Esophagus squamous epithelium (tissue), 5 donors: ENCODE results near the gene PLXNA3. TPM values are rescaled to one million over a fixed set of nuclear protein-coding genes. Genes with fewer than 3 reads are reported as not detected.

ENCODE experiments used
- DNase-seq: peaks from one replicate; lab custom pipeline; 2025; lab: John Stamatoyannopoulos, UW
- H3K27ac ChIP-seq, 4 donors: fragments of 200-600 bp; sonication (generic); one replicate each; pipeline ENCODE4 v1.5.1; 2016 to 2019; ENCODE audit warnings: mild to moderate bottlenecking in 1 of 4
- H3K27me3 ChIP-seq, 4 donors: fragments of 200-600 bp; sonication (generic); 1 replicate in 3 of 4; 2 replicates in 1 of 4; pipeline versions ENCODE4 v1.5.1 to v1.6.0; 2017 to 2021; ENCODE audit warnings: antibody characterized with exemption in 1 of 4
- H3K36me3 ChIP-seq, 3 donors: fragments of 200-600 bp; sonication (generic); one replicate each; pipeline ENCODE4 v1.5.1; 2016 to 2019
- H3K4me1 ChIP-seq, 3 donors: fragments of 200-600 bp; sonication (generic); one replicate each; pipeline ENCODE4 v1.5.1; 2017 to 2019
- H3K4me3 ChIP-seq, 4 donors: fragments of 200-600 bp; sonication (generic); 1 replicate in 3 of 4; 2 replicates in 1 of 4; pipeline ENCODE4 v1.5.1; 2016 to 2019; ENCODE audit warnings: mild to moderate bottlenecking in 2 of 4, moderate library complexity in 1 of 4
- H3K9me3 ChIP-seq, 3 donors: fragments of 200-600 bp; sonication (generic); one replicate each; pipeline ENCODE4 v1.5.1; 2016 to 2019
- CTCF ChIP-seq, 6 experiments: fragments of 450-650 bp in 4 of 6; fragments of 200-600 bp in 2 of 6; sonication (generic) in 2 of 6; IDR thresholded peaks; one replicate each; pipeline ENCODE4 v1.5.1; 2016 to 2019; ENCODE audit warnings: antibody characterized with exemption in 6 of 6, mild to moderate bottlenecking in 4 of 6, moderate library complexity in 4 of 6
- POLR2A ChIP-seq, 4 donors: fragments of 450-650 bp; IDR thresholded peaks; one replicate each; pipeline ENCODE4 v1.6.1; 2017; ENCODE audit warnings: antibody characterized with exemption in 4 of 4, mild to moderate bottlenecking in 4 of 4, moderate library complexity in 3 of 4
- WGBS, 2 donors: methylation state at CpG; one replicate each; pipeline ENCODE4 v1.1.5; 2018; 5-methylcytosine and 5-hydroxymethylcytosine counted together
- intact Hi-C: fragments of 100-400 bp; cut with DNase I; formaldehyde crosslinking; loops from one replicate; pipeline ENCODE4 v1.15.0; 2022
- small RNA-seq, 4 donors: library from RNA; depleted of rRNA; stranded (forward); fragments of <200 nt; gene quantifications; one replicate each; pipeline ENCODE3, GENCODE V24; 2016
- total RNA-seq, 4 donors: library from RNA; depleted of rRNA; stranded (reverse); fragments of >200 nt; gene quantifications; one replicate each; pipeline ENCODE4 v1.1.0, GENCODE V29; 2016
- donor health status: DM: yes; HTN: yes; CAD: no.

Gene PLXNA3
- total RNA-seq, 4 donors from 2014 or later, result 4.4 to 5.9 (median 5.4) TPM

DNA sequence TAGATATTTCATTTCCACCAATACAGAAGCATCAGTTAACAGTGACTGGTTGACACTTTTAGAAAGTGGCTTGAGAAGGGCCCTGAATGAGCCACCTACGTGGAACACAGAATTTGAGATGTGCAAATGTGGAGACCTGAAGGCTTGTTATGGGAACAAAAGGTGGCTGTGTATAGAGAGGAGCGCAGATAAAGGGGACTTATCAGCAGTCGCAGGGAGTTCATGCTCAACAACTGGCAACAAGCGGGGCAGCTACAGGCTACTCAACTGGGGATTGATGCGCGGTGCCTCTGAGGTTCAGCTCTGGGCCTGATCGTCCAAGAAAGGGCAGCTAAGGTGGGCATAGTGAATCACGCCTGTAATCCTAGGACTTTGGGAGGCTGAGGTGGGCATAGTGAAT is 61.3 kb downstream of the PLXNA3 start:
- no peak for DNase-seq
- H3K27me3 ChIP-seq, result no peaks in the 10 kb centered on the region
- H3K36me3 ChIP-seq, result no peaks in the 10 kb centered on the region
- 85% methylated on average over 8 of the region's 8 CpGs; no CpG with 5 or more reads in 1 of the 2 donors for WGBS, 2 donors
- no peak overlapping the region for H3K27ac ChIP-seq
- TF ChIP-seq POLR2A (IDR thresholded peaks at IDR 0.05) (no peak), CTCF (IDR thresholded peaks at IDR 0.05) (no peak)
- H3K4me3 ChIP-seq, result no peak overlapping the region
- intact Hi-C loops, result no loop called here
- peaks cover 4 to 25% (median 5%) of the 10 kb centered on the region in 3 donors for H3K4me1 ChIP-seq
- H3K9me3 ChIP-seq, result no peaks in the 10 kb centered on the region

DNA sequence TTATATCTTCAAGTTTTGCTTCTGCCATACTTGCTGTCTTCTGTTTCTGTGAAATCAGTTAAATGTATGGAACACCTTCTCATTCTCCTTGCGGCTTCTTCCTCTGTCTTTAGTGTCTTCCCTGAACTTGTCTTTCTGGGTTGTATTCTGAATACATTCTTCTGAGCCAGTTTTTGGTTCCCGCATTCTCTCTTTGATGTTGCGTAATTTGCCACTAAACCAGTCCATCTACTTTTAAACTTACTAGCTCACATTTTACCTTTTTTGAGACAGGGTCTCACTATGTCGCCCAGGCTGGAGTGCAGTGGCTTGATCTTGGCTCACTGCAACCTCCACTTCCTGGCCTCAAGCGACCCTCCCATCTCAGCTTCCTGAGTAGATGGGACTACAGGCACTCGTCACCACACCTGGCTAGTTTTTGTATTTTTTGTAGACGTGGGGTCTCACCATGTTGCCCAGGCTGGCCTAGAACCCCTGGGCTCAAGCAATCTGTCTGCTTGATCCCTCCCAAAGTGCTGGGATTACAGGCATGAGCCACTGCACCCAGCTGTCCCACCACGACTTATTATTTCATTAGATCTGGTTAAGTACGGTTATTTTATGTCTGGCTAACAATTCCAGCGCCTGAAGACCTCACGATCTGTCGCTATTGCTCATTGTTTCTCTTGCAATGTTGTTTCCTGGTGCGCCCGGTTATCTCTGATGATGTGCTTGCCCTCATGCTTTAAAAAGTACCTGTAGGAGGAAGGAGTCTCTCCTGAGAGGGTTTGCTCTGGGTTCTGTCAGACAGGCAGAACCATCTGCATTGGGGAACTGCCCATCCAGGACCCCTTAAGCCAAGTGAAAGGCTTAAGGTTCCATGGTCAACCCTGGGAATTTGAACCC is 67.8 kb downstream of the PLXNA3 start:
- Histone ChIP-seq H3K36me3 (peaks cover 0 to 4% (median 0%) of the 10 kb centered on the region in 3 donors), H3K27ac (peak overlapping the region; percentile 58 to 88 (median 82)), H3K4me3 (no peak overlapping the region), H3K9me3 (no peaks in the 10 kb centered on the region), H3K4me1 (peaks cover 5 to 33% (median 8%) of the 10 kb centered on the region in 3 donors), H3K27me3 (no peaks in the 10 kb centered on the region)
- TF ChIP-seq POLR2A (IDR thresholded peaks at IDR 0.05), result no peak
- no peak for TF ChIP-seq CTCF (IDR thresholded peaks at IDR 0.05)
- intact Hi-C loops, result no loop called here
- no peak for DNase-seq
- WGBS, 2 donors, result 49 to 63% methylated on average over 6 to 14 of the region's 14 CpGs

DNA sequence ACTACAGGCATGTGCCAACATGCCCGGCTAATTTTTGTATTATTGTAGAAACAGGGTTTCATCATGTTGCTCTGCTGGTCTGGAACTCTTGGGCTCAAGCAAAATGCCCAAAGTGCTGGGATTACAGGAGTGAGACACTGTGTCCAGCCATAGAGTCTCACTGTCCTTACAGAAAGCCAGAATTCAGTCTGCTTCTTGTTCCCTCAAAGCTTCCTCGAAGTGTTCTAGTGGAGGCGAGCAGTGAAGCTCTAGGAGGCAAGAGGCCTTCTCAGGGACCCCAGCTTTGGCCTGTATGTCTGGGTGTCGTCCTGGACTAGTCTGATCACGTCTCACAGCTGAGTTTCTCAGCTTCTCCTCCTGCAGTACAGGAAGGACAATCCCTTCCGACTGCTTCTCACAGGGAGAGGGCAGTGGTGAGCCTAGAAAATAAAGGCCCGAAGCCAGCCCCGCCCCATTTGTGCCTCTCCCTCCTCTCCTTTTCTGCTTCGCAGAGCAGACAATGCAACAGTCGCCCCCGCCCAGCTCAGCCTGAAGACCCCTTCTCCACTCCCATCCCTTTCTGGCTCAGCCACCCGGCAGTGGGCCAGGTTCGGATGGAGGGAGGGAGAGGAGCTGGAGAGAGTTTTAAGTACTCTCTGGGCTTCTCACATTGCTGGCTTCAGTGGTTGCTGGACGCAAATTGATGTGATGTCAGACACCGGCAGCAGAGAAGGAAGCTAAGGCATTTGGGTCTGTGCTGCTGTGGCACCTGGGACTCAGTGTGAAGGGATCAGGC is 69.0 kb downstream of the PLXNA3 start:
- intact Hi-C loops, result no loop called here
- H3K36me3 ChIP-seq, result peaks cover 0 to 16% (median 0%) of the 10 kb centered on the region in 3 donors
- H3K9me3 ChIP-seq, result no peaks in the 10 kb centered on the region
- no peak for DNase-seq
- peak overlapping the region; percentile 81 to 88 (median 84) for H3K27ac ChIP-seq
- WGBS, 2 donors, result 4 to 33% methylated on average over 5 to 6 of the region's 15 CpGs
- TF ChIP-seq CTCF (IDR thresholded peaks at IDR 0.05) (peak in 5 of 6 experiments; percentile 36 to 61 (median 52)), POLR2A (IDR thresholded peaks at IDR 0.05) (no peak)
- peak overlapping the region in 3 of 4 donors; percentile 25 to 53 (median 30) for H3K4me3 ChIP-seq
- H3K27me3 ChIP-seq, result no peaks in the 10 kb centered on the region
- peaks cover 5 to 33% (median 8%) of the 10 kb centered on the region in 3 donors for H3K4me1 ChIP-seq

Small RNA genes lying within 50 kb of the gene (small RNA-seq; reads per million reads assigned to genes)
- gene MIR6858 (0 to 0.74 (median 0.30) reads per million in 4 donors), gene RN7SL697P (0 reads per million in 4 donors)

Other genes with a start within 250 kb of the PLXNA3 start
- not detected for gene OPN1MW2, start 238.5 kb upstream of the PLXNA3 start, total RNA-seq
- not detected for gene OPN1MW3, start 200.7 kb upstream of the PLXNA3 start, total RNA-seq
- gene TEX28, start 163.2 kb upstream of the PLXNA3 start, total RNA-seq, result not detected
- not detected for gene TKTL1, start 162.5 kb upstream of the PLXNA3 start, total RNA-seq
- gene FLNA, start 83.6 kb upstream of the PLXNA3 start, total RNA-seq, result 1,000 to 10,000 TPM in 1 of 4 donors, 100 to 1,000 TPM in 3; 290 to 1,242 (median 582) TPM
- gene EMD, start 79.0 kb upstream of the PLXNA3 start, total RNA-seq, result 10 to 100 TPM; 12.7 to 50.1 (median 40.2) TPM
- 1,000 to 10,000 TPM; 2,607 to 8,937 (median 4,770) TPM for gene RPL10, start 59.9 kb upstream of the PLXNA3 start, total RNA-seq
- 10 to 100 TPM; 21.7 to 41.4 (median 32.1) TPM for gene DNASE1L1, start 49.0 kb upstream of the PLXNA3 start, total RNA-seq
- 10 to 100 TPM; 16.3 to 37.4 (median 31.4) TPM for gene TAFAZZIN, start 46.7 kb upstream of the PLXNA3 start, total RNA-seq
- 10 to 100 TPM; 28.5 to 83.8 (median 37.2) TPM for gene ATP6AP1, start 29.6 kb upstream of the PLXNA3 start, total RNA-seq
- gene GDI1, start 21.1 kb upstream of the PLXNA3 start, total RNA-seq, result 10 to 100 TPM; 35.2 to 82.6 (median 35.6) TPM
- gene FAM50A, start 14.1 kb upstream of the PLXNA3 start, total RNA-seq, result 10 to 100 TPM; 15.9 to 27.3 (median 19.6) TPM
- 10 to 100 TPM; 18.2 to 44.3 (median 21.9) TPM for gene LAGE3, start 21.0 kb downstream of the PLXNA3 start, total RNA-seq
- 10 to 100 TPM; 32.9 to 41.1 (median 38.2) TPM for gene UBL4A, start 28.3 kb downstream of the PLXNA3 start, total RNA-seq
- 10 to 100 TPM; 26.1 to 38.5 (median 29.5) TPM for gene SLC10A3, start 32.3 kb downstream of the PLXNA3 start, total RNA-seq
- gene FAM3A, start 58.0 kb downstream of the PLXNA3 start, total RNA-seq, result 10 to 100 TPM; 30.5 to 50.8 (median 40.9) TPM
- gene G6PD, start 88.6 kb downstream of the PLXNA3 start, total RNA-seq, result 100 to 1,000 TPM in 1 of 4 donors, 10 to 100 TPM in 3; 46.5 to 180 (median 79.9) TPM
- 10 to 100 TPM in 3 of 4 donors, 1 to 10 TPM in 1; 9.9 to 14.7 (median 12.6) TPM for gene IKBKG, start 89.3 kb downstream of the PLXNA3 start, total RNA-seq
- not detected for gene CTAG1A, start 126.9 kb downstream of the PLXNA3 start, total RNA-seq
- not detected for gene CTAG1B, start 161.0 kb downstream of the PLXNA3 start, total RNA-seq
- not detected for gene CTAG2, start 195.3 kb downstream of the PLXNA3 start, total RNA-seq